ENCODE results near the gene TLK2. TPM values are rescaled to one million over a fixed set of nuclear protein-coding genes. Genes with fewer than 3 reads are reported as not detected.

Gene TLK2
- total and polyA plus RNA-seq, 2 donors (not counting 3 experiments of a cell fraction or from before 2014, with no cell fraction given) = 30.7 to 40.7 TPM

- intact Hi-C loops (cut with micrococcal nuclease) = no loop called here
- FAIRE-seq (no peak), DNase-seq (ENCODE audit: low read depth, low spot score) (no peak)
- Histone ChIP-seq H3K27ac (ENCODE audit: insufficient read depth, low read depth, low read length) (no peak overlapping the region), H3K27me3 (ENCODE audit: control insufficient read depth in 2 of 2, insufficient read depth in 2 of 2, low read length in 2 of 2) (no peaks in the 10 kb centered on the region), H2AFZ (ENCODE audit: low read depth, low read length) (no peak overlapping the region), H3K9me1 (replicated peaks; ENCODE audit: control insufficient read depth, extremely low read depth, insufficient read depth, low read length) (no peaks in the 10 kb centered on the region), H3K4me2 (ENCODE audit: insufficient read depth, low read length) (no peak overlapping the region), H3K4me1 (ENCODE audit: control insufficient read depth, extremely low read depth, insufficient read depth, low read length) (no peaks in the 10 kb centered on the region), H3K9me3 (replicated peaks; ENCODE audit: control insufficient read depth, insufficient read depth, low read length) (no peaks in the 10 kb centered on the region), H3K4me3 (replicated peaks in 1 of 3; ENCODE audit: insufficient read depth in 1 of 3, low read depth in 1 of 3, low read length in 3 of 3) (no peak overlapping the region), H3K36me3 (ENCODE audit: control insufficient read depth in 2 of 2, extremely low read depth in 1 of 2, insufficient read depth in 2 of 2, low read length in 2 of 2) (peaks cover 3 to 4% of the 10 kb centered on the region in 2 experiments), H3K79me2 (ENCODE audit: control insufficient read depth, insufficient read depth, low read length) (no peaks in the 10 kb centered on the region), H3K9ac (replicated peaks; ENCODE audit: extremely low read depth, insufficient read depth, low read length) (no peak overlapping the region), H4K20me1 (replicated peaks; ENCODE audit: control insufficient read depth, extremely low read depth, insufficient read depth, low read length) (no peaks in the 10 kb centered on the region)
- BruUV-seq (replicated peaks) = no TSS peak
- CTCF ChIA-PET = interaction anchor here (1.4 kb wide), 1 partner anchor 64 kb away, joined by 3 read pairs; no protein-coding TSS in a partner anchor
- no peak for TF ChIP-seq FOS (IDR thresholded peaks at IDR 0.05; ENCODE audit: borderline replicate concordance, insufficient read depth, low read length)
- no peak for TF ChIP-seq GATA2 (IDR thresholded peaks at IDR 0.05; ENCODE audit: insufficient read depth, insufficient read length, low read depth, low read length)
- no peak for TF ChIP-seq POLR2AphosphoS5 (IDR thresholded peaks at IDR 0.05; ENCODE audit: insufficient read depth, low read depth, low read length)
- no peak for TF ChIP-seq EZH2 (IDR thresholded peaks at IDR 0.05; ENCODE audit: borderline replicate concordance, low read depth, low read length, severe bottlenecking)
- TF ChIP-seq MAX (IDR thresholded peaks at IDR 0.05; ENCODE audit: insufficient read depth, insufficient read length) = no peak
- POLR2A ChIA-PET = no interaction called here
- dilution Hi-C loops (cut with MboI; ENCODE audit: extremely low pct_ligation_motif_present, low sequenced_read_pairs) = no loop called here
These were observed 138.6 kb downstream of the TLK2 start for GRCh38 chr17:62616993-62617893.

Measured in endothelial cell of umbilical vein (primary cell).